ENCODE measurements around the gene SLC7A5. TPM values are rescaled to one million over a fixed set of nuclear protein-coding genes. Genes with fewer than 3 reads are reported as not detected.
A peak's percentile ranks its signal among the peaks of the same experiment; 100 is the strongest.

SLC7A5 gene
- total RNA-seq, 3 donors from 2014 or later (not counting 1 experiment from before 2014, with no cell fraction given) = 27.2 to 66.1 (median 34.2) TPM

DNA sequence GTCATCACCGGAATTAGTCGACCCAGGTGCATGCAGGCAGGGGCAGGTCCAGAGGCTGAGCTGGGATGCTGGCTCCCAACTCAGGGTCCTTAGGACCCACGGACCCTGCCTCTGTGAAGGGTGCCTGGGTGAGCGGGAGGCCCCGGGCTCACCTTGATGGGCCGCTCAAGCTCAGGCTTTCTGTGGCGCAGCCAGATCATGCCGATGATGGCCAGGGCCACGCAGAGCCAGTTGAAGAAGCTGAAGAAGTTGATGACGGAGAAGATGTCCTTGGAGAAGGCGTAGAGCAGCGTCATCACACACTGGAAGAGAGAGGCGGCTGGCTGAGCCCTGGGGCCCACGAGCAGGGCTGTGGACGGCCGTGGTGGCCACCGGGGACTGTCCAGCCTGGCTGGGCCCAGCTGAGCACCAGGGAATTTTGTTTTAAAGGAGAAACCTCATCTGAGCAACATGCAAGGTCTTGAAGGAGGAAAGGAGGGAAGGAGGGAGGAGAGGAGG lies 32.9 kb downstream of the SLC7A5 start:
- H3K4me3 Mint-ChIP-seq = no peak overlapping the region
- no peak for DNase-seq
- H3K4me1 Mint-ChIP-seq = no peaks in the 10 kb centered on the region
- no peaks in the 10 kb centered on the region for H3K9me3 ChIP-seq (ENCODE audit: control insufficient read depth, insufficient read depth, low read length)
- TF ChIP-seq, protein P1, sequence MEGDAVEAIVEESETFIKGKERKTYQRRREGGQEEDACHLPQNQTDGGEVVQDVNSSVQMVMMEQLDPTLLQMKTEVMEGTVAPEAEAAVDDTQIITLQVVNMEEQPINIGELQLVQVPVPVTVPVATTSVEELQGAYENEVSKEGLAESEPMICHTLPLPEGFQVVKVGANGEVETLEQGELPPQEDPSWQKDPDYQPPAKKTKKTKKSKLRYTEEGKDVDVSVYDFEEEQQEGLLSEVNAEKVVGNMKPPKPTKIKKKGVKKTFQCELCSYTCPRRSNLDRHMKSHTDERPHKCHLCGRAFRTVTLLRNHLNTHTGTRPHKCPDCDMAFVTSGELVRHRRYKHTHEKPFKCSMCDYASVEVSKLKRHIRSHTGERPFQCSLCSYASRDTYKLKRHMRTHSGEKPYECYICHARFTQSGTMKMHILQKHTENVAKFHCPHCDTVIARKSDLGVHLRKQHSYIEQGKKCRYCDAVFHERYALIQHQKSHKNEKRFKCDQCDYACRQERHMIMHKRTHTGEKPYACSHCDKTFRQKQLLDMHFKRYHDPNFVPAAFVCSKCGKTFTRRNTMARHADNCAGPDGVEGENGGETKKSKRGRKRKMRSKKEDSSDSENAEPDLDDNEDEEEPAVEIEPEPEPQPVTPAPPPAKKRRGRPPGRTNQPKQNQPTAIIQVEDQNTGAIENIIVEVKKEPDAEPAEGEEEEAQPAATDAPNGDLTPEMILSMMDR (IDR thresholded peaks at IDR 0.05) = no peak
- H3K36me3 ChIP-seq (ENCODE audit: control insufficient read depth, insufficient read depth, low read length) = peaks cover 16% of the 10 kb centered on the region
- H3K4me3 ChIP-seq (ENCODE audit: low read length) = no peak overlapping the region
- no peak overlapping the region for H3K27ac ChIP-seq (ENCODE audit: low read length)
- intact Hi-C loops (cut with micrococcal nuclease) = no loop called here
- H3K4me1 ChIP-seq (ENCODE audit: control insufficient read depth, insufficient read depth, low read length) = peaks cover 3% of the 10 kb centered on the region
- no peak overlapping the region for H3K27ac Mint-ChIP-seq
- H3K9me3 Mint-ChIP-seq = no peaks in the 10 kb centered on the region
- 96% methylated on average over 17 of the region's 17 CpGs for WGBS (ENCODE audit: insufficient coverage)
- H3K27me3 Mint-ChIP-seq (ENCODE audit: low read depth in 2 of 2) = no peaks in the 10 kb centered on the region
- no peaks in the 10 kb centered on the region for H3K36me3 Mint-ChIP-seq
- no peak for ATAC-seq
- no peaks in the 10 kb centered on the region for H3K27me3 ChIP-seq (ENCODE audit: control insufficient read depth, insufficient read depth, low read length)

DNA sequence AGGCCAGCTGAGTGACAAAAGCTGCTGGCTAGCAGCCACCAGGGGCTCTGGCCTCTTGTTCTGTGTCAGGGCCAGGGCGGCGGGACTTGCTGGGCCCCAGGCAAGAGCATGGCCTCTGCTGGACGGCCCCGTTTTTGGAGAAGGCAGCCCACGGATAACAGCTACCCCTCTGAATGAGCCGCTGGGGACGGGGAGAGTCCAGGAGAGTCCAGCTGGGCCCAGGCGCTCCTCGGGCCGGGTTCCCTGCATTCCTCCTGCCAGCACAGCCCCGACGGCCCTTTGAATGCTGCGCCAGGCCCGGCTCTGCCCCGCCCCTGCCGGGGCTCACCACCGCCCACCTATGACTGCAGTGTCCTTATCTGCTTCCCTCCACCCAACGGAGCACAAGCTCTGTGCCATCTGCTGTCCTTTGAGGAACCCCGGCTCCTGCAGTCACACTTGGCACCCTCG lies 33.4 kb downstream of the SLC7A5 start:
- DNase-seq (no peak), ATAC-seq (no peak)
- H3K4me3 ChIP-seq (ENCODE audit: low read length) = no peak overlapping the region
- Mint-ChIP-seq H3K4me1 (no peaks in the 10 kb centered on the region), H3K27me3 (ENCODE audit: low read depth in 2 of 2) (no peaks in the 10 kb centered on the region), H3K36me3 (no peaks in the 10 kb centered on the region), H3K9me3 (no peaks in the 10 kb centered on the region), H3K4me3 (no peak overlapping the region), H3K27ac (no peak overlapping the region)
- intact Hi-C loops (cut with micrococcal nuclease) = no loop called here
- no peaks in the 10 kb centered on the region for H3K9me3 ChIP-seq (ENCODE audit: control insufficient read depth, insufficient read depth, low read length)
- WGBS (ENCODE audit: insufficient coverage) = 97% methylated on average over 20 of the region's 20 CpGs
- peaks cover 16% of the 10 kb centered on the region for H3K36me3 ChIP-seq (ENCODE audit: control insufficient read depth, insufficient read depth, low read length)
- no peaks in the 10 kb centered on the region for H3K27me3 ChIP-seq (ENCODE audit: control insufficient read depth, insufficient read depth, low read length)
- H3K4me1 ChIP-seq (ENCODE audit: control insufficient read depth, insufficient read depth, low read length) = peaks cover 3% of the 10 kb centered on the region
- H3K27ac ChIP-seq (ENCODE audit: low read length) = no peak overlapping the region
- TF ChIP-seq, protein P1 (IDR thresholded peaks at IDR 0.05) = no peak

GRCh38 chr16:87834668-87835473 lies 34.4 kb downstream of the SLC7A5 start:
- peaks cover 16% of the 10 kb centered on the region for H3K36me3 ChIP-seq (ENCODE audit: control insufficient read depth, insufficient read depth, low read length)
- no peaks in the 10 kb centered on the region for H3K9me3 ChIP-seq (ENCODE audit: control insufficient read depth, insufficient read depth, low read length)
- H3K4me3 ChIP-seq (ENCODE audit: low read length) = no peak overlapping the region
- Mint-ChIP-seq H3K4me3 (no peak overlapping the region), H3K27me3 (ENCODE audit: low read depth in 2 of 2) (no peaks in the 10 kb centered on the region), H3K4me1 (no peaks in the 10 kb centered on the region), H3K36me3 (no peaks in the 10 kb centered on the region), H3K9me3 (no peaks in the 10 kb centered on the region), H3K27ac (no peak overlapping the region)
- H3K27ac ChIP-seq (ENCODE audit: low read length) = no peak overlapping the region
- peaks cover 3% of the 10 kb centered on the region for H3K4me1 ChIP-seq (ENCODE audit: control insufficient read depth, insufficient read depth, low read length)
- intact Hi-C loops (cut with micrococcal nuclease) = no loop called here
- 92% methylated on average over 24 of the region's 24 CpGs for WGBS (ENCODE audit: insufficient coverage)
- ATAC-seq = peak in 1 of 3 donors; percentile 4
- TF ChIP-seq, protein P1 (IDR thresholded peaks at IDR 0.05) = no peak
- DNase-seq = no peak
- no peaks in the 10 kb centered on the region for H3K27me3 ChIP-seq (ENCODE audit: control insufficient read depth, insufficient read depth, low read length)
